Stomach (tissue), 9 donors: ENCODE data around the gene WWOX. TPM values are rescaled to one million over a fixed set of nuclear protein-coding genes. Genes with fewer than 3 reads are reported as not detected.

Experiments used
- DNase-seq, 2 donors: peaks; one replicate each; pipeline versions ENCODE4 v3.0.0 to v3.0.0-alpha.2; 2013 to 2019
- H3K27ac ChIP-seq, 5 donors: fragments of 200-600 bp in 4 of 5; sonication (generic) in 4 of 5; one replicate each; pipeline ENCODE4 v1.5.1; 2013 to 2019; ENCODE audit warnings: mild to moderate bottlenecking in 1 of 5, moderate library complexity in 1 of 5
- H3K27me3 ChIP-seq, 3 donors: fragments of 200-600 bp; sonication (generic); one replicate each; pipeline ENCODE4 v1.5.1; 2017 to 2019; ENCODE audit warnings: mixed run types in 1 of 3
- H3K36me3 ChIP-seq, 4 donors: fragments of 200-600 bp; sonication (generic); 1 replicate in 3 of 4; 2 replicates in 1 of 4; pipeline ENCODE4 v1.5.1; 2016 to 2019
- H3K4me1 ChIP-seq, 4 donors: fragments of 200-600 bp; sonication (generic); one replicate each; pipeline ENCODE4 v1.5.1; 2016 to 2019
- H3K4me3 ChIP-seq, 4 donors: fragments of 200-600 bp; sonication (generic) in 3 of 4; one replicate each; pipeline ENCODE4 v1.5.1; 2016 to 2019; ENCODE audit warnings: mild to moderate bottlenecking in 1 of 4
- H3K9me3 ChIP-seq, 4 donors: fragments of 200-600 bp; sonication (generic); one replicate each; pipeline ENCODE4 v1.5.1; 2016 to 2019
- CTCF ChIP-seq, 7 experiments: fragments of 450-650 bp in 4 of 7; fragments of 200-600 bp in 3 of 7; sonication (generic) in 3 of 7; IDR thresholded peaks; one replicate each; pipeline ENCODE4 v1.5.1; 2016 to 2019; ENCODE audit warnings: antibody characterized with exemption in 7 of 7, control low read depth in 2 of 7, mild to moderate bottlenecking in 1 of 7
- EP300 ChIP-seq: sonication (generic); formaldehyde crosslinking; IDR thresholded peaks from one replicate; pipeline ENCODE4 v1.6.1; 2017; ENCODE audit warnings: antibody characterized with exemption
- POLR2A ChIP-seq, 4 donors: fragments of 450-650 bp; IDR thresholded peaks; one replicate each; pipeline ENCODE4 v1.6.1; 2016; ENCODE audit warnings: antibody characterized with exemption in 4 of 4, control low read depth in 2 of 4, mild to moderate bottlenecking in 1 of 4, moderate library complexity in 1 of 4
- POLR2AphosphoS5 ChIP-seq, 3 donors: sonication (generic); formaldehyde crosslinking; IDR thresholded peaks; one replicate each; pipeline ENCODE4 v1.6.1; 2016; ENCODE audit warnings: antibody characterized with exemption in 3 of 3
- WGBS, 5 donors: extraction: QIAGEN DNeasy Blood & Tissue Kit in 3 of 5; methylation state at CpG; one replicate each; pipeline versions ENCODE4 v1.1.5 to v1.1.7; 2013 to 2018; 5-methylcytosine and 5-hydroxymethylcytosine counted together
- intact Hi-C: fragments of 100-400 bp; cut with DNase I; formaldehyde crosslinking; loops from one replicate; pipeline ENCODE4 v1.15.1; 2023; ENCODE audit warnings: low total_unique reads
- polyA plus RNA-seq, 3 donors: library from polyadenylated mRNA; stranded (reverse); fragments of 200-250 nt; gene quantifications; one replicate each; pipeline ENCODE4 v1.2.3, GENCODE V29; 2013
- total RNA-seq, 5 donors: library from RNA; depleted of rRNA; stranded (reverse); fragments of >200 nt; gene quantifications; one replicate each; pipeline versions ENCODE4 v1.1.0 to v1.2.3, GENCODE V29; 2014 to 2016
- donor health status: healthy with polysubstance abuse.
- donor health status: Bipolar disorder and iron deficiency.
- donor health status: healthy.

Gene WWOX
- total and polyA plus RNA-seq, 8 donors = 7.7 to 129 (median 48.7) TPM

GRCh38 chr16:78415669-78416068, 316.2 kb downstream of the WWOX start:
- no peak for DNase-seq
- Histone ChIP-seq H3K27me3 (no peaks in the 10 kb centered on the region), H3K27ac (no peak overlapping the region), H3K4me3 (no peak overlapping the region), H3K4me1 (no peaks in the 10 kb centered on the region), H3K9me3 (peaks cover 0 to 19% (median 12%) of the 10 kb centered on the region in 4 donors), H3K36me3 (no peaks in the 10 kb centered on the region)
- intact Hi-C loops = no loop called here
- TF ChIP-seq POLR2A (IDR thresholded peaks at IDR 0.05) = no peak
- TF ChIP-seq POLR2AphosphoS5 (IDR thresholded peaks at IDR 0.05) = no peak
- no peak for TF ChIP-seq EP300
- no peak for TF ChIP-seq CTCF (IDR thresholded peaks at IDR 0.05)
- WGBS, 5 donors = 89 to 100% (median 97%) methylated on average over 1 of the region's 1 CpG

GRCh38 chr16:78416400-78416799, 316.9 kb downstream of the WWOX start:
- no peak overlapping the region for H3K27ac ChIP-seq

GRCh38 chr16:78421181-78421708, 321.8 kb downstream of the WWOX start:
- Histone ChIP-seq H3K27ac (no peak overlapping the region), H3K4me3 (no peak overlapping the region), H3K9me3 (no peaks in the 10 kb centered on the region), H3K4me1 (no peaks in the 10 kb centered on the region), H3K36me3 (no peaks in the 10 kb centered on the region), H3K27me3 (no peaks in the 10 kb centered on the region)
- 89 to 95% (median 90%) methylated on average over 3 of the region's 3 CpGs for WGBS, 5 donors
- TF ChIP-seq POLR2AphosphoS5 (IDR thresholded peaks at IDR 0.05) = no peak
- TF ChIP-seq CTCF (IDR thresholded peaks at IDR 0.05) = no peak
- no peak for TF ChIP-seq POLR2A (IDR thresholded peaks at IDR 0.05)
- TF ChIP-seq EP300 = no peak
- peak in 1 of 2 donors; percentile 9 for DNase-seq
- intact Hi-C loops = no loop called here

More at GRCh38 chr16:78416400-78416799, 316.9 kb downstream of the WWOX start:
- no peaks in the 10 kb centered on the region for H3K4me1 ChIP-seq
- H3K27me3 ChIP-seq = no peaks in the 10 kb centered on the region
- H3K36me3 ChIP-seq = no peaks in the 10 kb centered on the region
- TF ChIP-seq EP300 (no peak), CTCF (IDR thresholded peaks at IDR 0.05) (no peak), POLR2AphosphoS5 (IDR thresholded peaks at IDR 0.05) (no peak), POLR2A (IDR thresholded peaks at IDR 0.05) (no peak)
- no peak overlapping the region for H3K4me3 ChIP-seq
- intact Hi-C loops = no loop called here
- H3K9me3 ChIP-seq = peaks cover 0 to 19% (median 12%) of the 10 kb centered on the region in 4 donors
- no peak for DNase-seq

GRCh38 chr16:78425281-78425680, 325.8 kb downstream of the WWOX start:
- no peak for DNase-seq
- no peaks in the 10 kb centered on the region for H3K27me3 ChIP-seq
- no peaks in the 10 kb centered on the region for H3K36me3 ChIP-seq
- no peak overlapping the region for H3K27ac ChIP-seq
- no peaks in the 10 kb centered on the region for H3K4me1 ChIP-seq
- H3K4me3 ChIP-seq = no peak overlapping the region
- intact Hi-C loops = no loop called here
- WGBS, 5 donors = 88 to 96% (median 91%) methylated on average over 4 of the region's 4 CpGs
- no peaks in the 10 kb centered on the region for H3K9me3 ChIP-seq
- TF ChIP-seq POLR2AphosphoS5 (IDR thresholded peaks at IDR 0.05) (no peak), CTCF (IDR thresholded peaks at IDR 0.05) (no peak), EP300 (no peak), POLR2A (IDR thresholded peaks at IDR 0.05) (no peak)
